Endodermal cell (in vitro differentiated cells): ENCODE data around the gene ABLIM3. TPM values are rescaled to one million over a fixed set of nuclear protein-coding genes. Genes with fewer than 3 reads are reported as not detected.

ENCODE experiments used
- DNase-seq: peaks from one replicate; pipeline ENCODE4 v3.0.0-alpha.2; 2017
- H3K27ac ChIP-seq: 2 replicates; pipeline ENCODE4 v1.5.1; 2013; ENCODE audit warnings: mild to moderate bottlenecking, low read depth, low read length, moderate library complexity
- H3K27me3 ChIP-seq: 2 replicates; pipeline ENCODE4 v1.6.1; 2013; ENCODE audit warnings: mild to moderate bottlenecking, low read length, moderate library complexity; ENCODE audit not compliant: insufficient read depth, control insufficient read depth, poor library complexity, severe bottlenecking
- H3K36me3 ChIP-seq: 2 replicates; pipeline ENCODE4 v1.7.0; 2013; ENCODE audit warnings: mild to moderate bottlenecking, low read length, moderate library complexity; ENCODE audit not compliant: control insufficient read depth, insufficient read depth
- H3K4me1 ChIP-seq: one replicate; pipeline ENCODE4 v1.7.0; 2013; ENCODE audit warnings: low read length; ENCODE audit not compliant: control insufficient read depth, insufficient read depth
- H3K4me3 ChIP-seq: 2 replicates; pipeline ENCODE4 v1.5.1; 2013; ENCODE audit warnings: mild to moderate bottlenecking, low read length, moderate library complexity
- H3K9ac ChIP-seq: 2 replicates; pipeline ENCODE4 v1.6.1; 2013; ENCODE audit warnings: mild to moderate bottlenecking, low read length, moderate library complexity; ENCODE audit not compliant: poor library complexity, severe bottlenecking; ENCODE audit errors: extremely low read depth
- H3K9me3 ChIP-seq: 2 replicates; pipeline ENCODE4 v1.6.1; 2013; ENCODE audit warnings: mild to moderate bottlenecking, low read length, moderate library complexity; ENCODE audit not compliant: control insufficient read depth
- H3K27ac Mint-ChIP-seq: 2 replicates; pipeline ENCODE4 v1.8.0; 2020; ENCODE audit warnings: mixed read lengths
- H3K27me3 Mint-ChIP-seq: 2 replicates; pipeline ENCODE4 v1.8.0; 2021; ENCODE audit warnings: mild to moderate bottlenecking, mixed read lengths; ENCODE audit not compliant: insufficient read depth
- H3K36me3 Mint-ChIP-seq: 2 replicates; pipeline ENCODE4 v1.8.0; 2020; ENCODE audit warnings: low read depth, mixed read lengths
- H3K4me1 Mint-ChIP-seq: 2 replicates; pipeline ENCODE4 v1.8.0; 2020; ENCODE audit warnings: mixed read lengths
- H3K4me3 Mint-ChIP-seq: 2 replicates; pipeline ENCODE4 v1.8.0; 2020; ENCODE audit warnings: mild to moderate bottlenecking, moderate library complexity, mixed read lengths
- H3K9me3 Mint-ChIP-seq: 2 replicates; pipeline ENCODE4 v1.8.0; 2020; ENCODE audit warnings: mild to moderate bottlenecking, mixed read lengths
- WGBS, 2 experiments: methylation state at CpG; one replicate each; pipeline versions ENCODE4 v1.1.5 to v1.1.7; 2013; ENCODE audit warnings: missing lambda C conversion rate in 2 of 2, mixed read lengths in 1 of 2; ENCODE audit not compliant: insufficient coverage in 1 of 2, insufficient read length in 1 of 2; 5-methylcytosine and 5-hydroxymethylcytosine counted together
- total RNA-seq, 2 donors: library from RNA; stranded (reverse); fragmentation: NEBNext Ultra II Directional in 1 of 2; extraction: Animal tissue kit (Norgen Biotek cat#: 25700) in 1 of 2; gene quantifications; 2 replicates in 1 of 2; 3 replicates in 1 of 2; pipeline ENCODE4 v1.2.1, GENCODE V29; 2021
- TF ChIP-seq, protein P1 (sequence below): fragments of 200-600 bp; sonication (generic); conservative IDR thresholded peaks from 2 replicates; pipeline ENCODE4 v1.5.0; 2021; ENCODE audit warnings: antibody characterized with exemption, mild to moderate bottlenecking

ABLIM3 gene
- total RNA-seq, 2 donors from 2014 or later: 0.24 to 0.66 TPM

DNA sequence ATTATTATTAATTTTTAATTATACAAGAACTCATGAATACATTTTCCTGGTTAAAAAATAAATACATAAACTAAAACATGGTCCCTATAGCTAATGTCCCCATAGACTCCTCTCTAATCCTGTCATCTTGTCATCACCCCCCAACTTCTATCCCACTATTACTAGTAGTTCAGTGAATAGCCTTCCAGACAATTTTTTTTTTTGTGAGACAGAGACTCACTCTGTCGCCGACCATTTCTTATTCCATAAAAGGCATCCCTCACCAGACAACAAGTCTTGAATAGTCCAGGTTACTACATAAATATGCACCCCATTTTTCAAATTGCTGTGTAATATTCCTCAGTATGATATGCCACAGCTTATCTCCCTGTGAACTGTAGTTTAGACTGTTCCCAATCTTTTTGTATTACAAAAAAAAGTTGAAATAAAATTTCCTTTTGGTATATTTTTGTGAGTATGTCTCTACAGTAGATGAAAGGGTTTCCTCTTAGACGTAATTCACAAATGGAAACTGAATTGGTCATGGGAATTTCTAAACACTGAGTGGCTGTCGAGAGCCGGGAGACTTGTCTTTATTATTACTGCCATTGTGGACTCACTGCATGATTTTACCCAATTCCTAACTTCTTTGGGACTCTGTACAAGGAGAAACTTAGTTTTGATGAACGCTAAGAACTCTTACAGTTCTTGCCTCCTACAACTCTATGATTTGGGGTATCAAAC is 6.4 kb upstream of the ABLIM3 start:
- TF ChIP-seq, protein P1, sequence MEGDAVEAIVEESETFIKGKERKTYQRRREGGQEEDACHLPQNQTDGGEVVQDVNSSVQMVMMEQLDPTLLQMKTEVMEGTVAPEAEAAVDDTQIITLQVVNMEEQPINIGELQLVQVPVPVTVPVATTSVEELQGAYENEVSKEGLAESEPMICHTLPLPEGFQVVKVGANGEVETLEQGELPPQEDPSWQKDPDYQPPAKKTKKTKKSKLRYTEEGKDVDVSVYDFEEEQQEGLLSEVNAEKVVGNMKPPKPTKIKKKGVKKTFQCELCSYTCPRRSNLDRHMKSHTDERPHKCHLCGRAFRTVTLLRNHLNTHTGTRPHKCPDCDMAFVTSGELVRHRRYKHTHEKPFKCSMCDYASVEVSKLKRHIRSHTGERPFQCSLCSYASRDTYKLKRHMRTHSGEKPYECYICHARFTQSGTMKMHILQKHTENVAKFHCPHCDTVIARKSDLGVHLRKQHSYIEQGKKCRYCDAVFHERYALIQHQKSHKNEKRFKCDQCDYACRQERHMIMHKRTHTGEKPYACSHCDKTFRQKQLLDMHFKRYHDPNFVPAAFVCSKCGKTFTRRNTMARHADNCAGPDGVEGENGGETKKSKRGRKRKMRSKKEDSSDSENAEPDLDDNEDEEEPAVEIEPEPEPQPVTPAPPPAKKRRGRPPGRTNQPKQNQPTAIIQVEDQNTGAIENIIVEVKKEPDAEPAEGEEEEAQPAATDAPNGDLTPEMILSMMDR: no peak
- Histone ChIP-seq H3K27me3 (peaks cover 28% of the 10 kb centered on the region), H3K4me3 (no peak overlapping the region), H3K27ac (no peak overlapping the region), H3K9me3 (no peaks in the 10 kb centered on the region), H3K4me1 (no peaks in the 10 kb centered on the region), H3K36me3 (no peaks in the 10 kb centered on the region), H3K9ac (no peak overlapping the region)
- Mint-ChIP-seq H3K4me3 (no peak overlapping the region), H3K9me3 (no peaks in the 10 kb centered on the region), H3K36me3 (no peaks in the 10 kb centered on the region), H3K27me3 (peaks cover 32% of the 10 kb centered on the region), H3K27ac (no peak overlapping the region), H3K4me1 (peaks cover 13% of the 10 kb centered on the region)
- DNase-seq: no peak
- 78 to 83% methylated on average over 6 of the region's 6 CpGs for WGBS, 2 experiments

GRCh38 chr5:149135536-149136201 is 5.6 kb upstream of the ABLIM3 start:
- H3K9ac ChIP-seq: no peak overlapping the region
- TF ChIP-seq, protein P1: no peak

GRCh38 chr5:149138182-149138923 is 2.9 kb upstream of the ABLIM3 start:
- peak overlapping the region; percentile 17 for H3K4me3 Mint-ChIP-seq
- Histone ChIP-seq H3K9ac (no peak overlapping the region), H3K4me1 (no peaks in the 10 kb centered on the region), H3K9me3 (no peaks in the 10 kb centered on the region), H3K36me3 (no peaks in the 10 kb centered on the region), H3K27ac (no peak overlapping the region), H3K27me3 (peaks cover 43% of the 10 kb centered on the region), H3K4me3 (no peak overlapping the region)
- TF ChIP-seq, protein P1: no peak
- WGBS, 2 experiments: 84 to 89% methylated on average over 6 to 7 of the region's 7 CpGs
- no peaks in the 10 kb centered on the region for H3K36me3 Mint-ChIP-seq
- no peak for DNase-seq
- H3K9me3 Mint-ChIP-seq: no peaks in the 10 kb centered on the region
- peaks cover 15% of the 10 kb centered on the region for H3K4me1 Mint-ChIP-seq
- H3K27me3 Mint-ChIP-seq: peaks cover 48% of the 10 kb centered on the region
- no peak overlapping the region for H3K27ac Mint-ChIP-seq

More at GRCh38 chr5:149135536-149136201, 5.6 kb upstream of the ABLIM3 start:
- H3K27me3 Mint-ChIP-seq: peaks cover 37% of the 10 kb centered on the region
- Histone ChIP-seq H3K9me3 (no peaks in the 10 kb centered on the region), H3K4me1 (no peaks in the 10 kb centered on the region), H3K27me3 (peaks cover 28% of the 10 kb centered on the region), H3K27ac (no peak overlapping the region), H3K4me3 (no peak overlapping the region), H3K36me3 (no peaks in the 10 kb centered on the region)
- DNase-seq: no peak
- peaks cover 13% of the 10 kb centered on the region for H3K4me1 Mint-ChIP-seq
- H3K9me3 Mint-ChIP-seq: no peaks in the 10 kb centered on the region
- no peak overlapping the region for H3K27ac Mint-ChIP-seq
- 86% methylated on average over 1 of the region's 1 CpG; no CpG with 5 or more reads in 1 of the 2 experiments for WGBS, 2 experiments
- no peaks in the 10 kb centered on the region for H3K36me3 Mint-ChIP-seq
- H3K4me3 Mint-ChIP-seq: no peak overlapping the region
